Transverse colon (tissue), 4 donors: ENCODE measurements around the gene AKAP7. TPM values are rescaled to one million over a fixed set of nuclear protein-coding genes. Genes with fewer than 3 reads are reported as not detected.

Experiments
- DNase-seq: peaks from one replicate; pipeline ENCODE4 v3.0.0-alpha.2; 2019
- H3K27ac ChIP-seq, 4 donors: fragments of 200-600 bp; sonication (generic); 2 replicates each; pipeline ENCODE4 v1.5.1; 2016 to 2018; ENCODE audit warnings: inconsistent platforms in 4 of 4
- H3K27me3 ChIP-seq: fragments of 200-600 bp; sonication (generic); 2 replicates; pipeline ENCODE4 v1.5.1; 2017; ENCODE audit warnings: inconsistent platforms
- H3K36me3 ChIP-seq, 4 donors: fragments of 200-600 bp; sonication (generic); 2 replicates each; pipeline ENCODE4 v1.5.1; 2017 to 2019; ENCODE audit warnings: inconsistent platforms in 4 of 4
- H3K4me1 ChIP-seq, 4 donors: fragments of 200-600 bp; sonication (generic); 2 replicates each; pipeline ENCODE4 v1.5.1; 2017 to 2020; ENCODE audit warnings: inconsistent platforms in 4 of 4
- H3K4me3 ChIP-seq, 4 donors: fragments of 200-600 bp; sonication (generic); 1 replicate in 1 of 4; 2 replicates in 3 of 4; pipeline versions ENCODE4 v1.5.1 to v1.6.1; 2017 to 2019; ENCODE audit warnings: inconsistent platforms in 4 of 4
- H3K9me3 ChIP-seq, 2 donors: fragments of 200-600 bp; sonication (generic); 2 replicates each; pipeline ENCODE4 v1.5.1; 2017 to 2019; ENCODE audit warnings: inconsistent platforms in 2 of 2
- CTCF ChIP-seq, 5 experiments: fragments of 200-600 bp in 3 of 5; fragments of 450-650 bp in 2 of 5; sonication (generic) in 3 of 5; IDR thresholded peaks; 1 replicate in 2 of 5; 2 replicates in 3 of 5; pipeline ENCODE4 v1.5.1; 2016 to 2017; ENCODE audit warnings: antibody characterized with exemption in 5 of 5, inconsistent platforms in 3 of 5, mild to moderate bottlenecking in 2 of 5, moderate library complexity in 1 of 5
- EP300 ChIP-seq: sonication (generic); formaldehyde crosslinking; IDR thresholded peaks from one replicate; pipeline ENCODE4 v1.6.1; 2017; ENCODE audit warnings: antibody characterized with exemption, low read depth
- POLR2A ChIP-seq: fragments of 450-650 bp; IDR thresholded peaks from one replicate; pipeline ENCODE4 v1.6.1; 2016; ENCODE audit warnings: antibody characterized with exemption, mild to moderate bottlenecking, moderate library complexity
- POLR2AphosphoS5 ChIP-seq, 3 donors: sonication (generic); formaldehyde crosslinking; IDR thresholded peaks; one replicate each; pipeline ENCODE4 v1.6.1; 2016; ENCODE audit warnings: antibody characterized with exemption in 3 of 3
- WGBS, 2 donors: methylation state at CpG; one replicate each; pipeline ENCODE4 v1.1.5; 2018; ENCODE audit warnings: low coverage in 1 of 2; 5-methylcytosine and 5-hydroxymethylcytosine counted together
- in situ Hi-C, 4 donors: fragments of 200-750 bp; cut with MboI; loops; one replicate each; pipeline versions ENCODE4 v1.15.0 to v1.15.1; 2017; ENCODE audit warnings: low sequenced_read_pairs in 3 of 4, low pct_ligation_motif_present in 1 of 4, low pct_unique_long_range_greater_than_20kb in 1 of 4
- intact Hi-C: fragments of 100-400 bp; cut with DNase I; formaldehyde crosslinking; loops from one replicate; pipeline ENCODE4 v1.15.1; 2023; ENCODE audit warnings: low total_unique reads
- total RNA-seq, 4 donors: library from RNA; depleted of rRNA; stranded (reverse); fragments of >200 nt; gene quantifications; one replicate each; pipeline ENCODE4 v1.1.0, GENCODE V29; 2016

AKAP7 gene
- total RNA-seq, 4 donors from 2014 or later: 4.9 to 19.1 (median 12.0) TPM

GRCh38 chr6:131143319-131143718, 8.1 kb downstream of the AKAP7 start:
- 88 to 100% methylated on average over 1 to 3 of the region's 3 CpGs for WGBS, 2 donors
- DNase-seq: no peak
- peaks cover 0 to 8% (median 0%) of the 10 kb centered on the region in 4 donors for H3K36me3 ChIP-seq
- no peak for TF ChIP-seq POLR2A
- TF ChIP-seq EP300: no peak
- TF ChIP-seq POLR2AphosphoS5 (IDR thresholded peaks at IDR 0.05): no peak
- no peak for TF ChIP-seq CTCF (IDR thresholded peaks at IDR 0.05)
- H3K27me3 ChIP-seq: no peaks in the 10 kb centered on the region
- no peaks in the 10 kb centered on the region for H3K9me3 ChIP-seq
- H3K4me1 ChIP-seq: no peaks in the 10 kb centered on the region
- in situ Hi-C loops (no loop called here), intact Hi-C loops (no loop called here)
- no peak overlapping the region for H3K4me3 ChIP-seq
- no peak overlapping the region for H3K27ac ChIP-seq

- no peaks in the 10 kb centered on the region for H3K27me3 ChIP-seq
- H3K27ac ChIP-seq: no peak overlapping the region
- no peaks in the 10 kb centered on the region for H3K9me3 ChIP-seq
- in situ Hi-C loops (no loop called here), intact Hi-C loops (no loop called here)
- H3K4me3 ChIP-seq: no peak overlapping the region
- no peak for DNase-seq
- WGBS, 2 donors: 77 to 80% methylated on average over 1 to 2 of the region's 2 CpGs
- TF ChIP-seq CTCF (IDR thresholded peaks at IDR 0.05) (no peak), EP300 (no peak)
- H3K36me3 ChIP-seq: peaks cover 0 to 8% (median 0%) of the 10 kb centered on the region in 4 donors
- no peaks in the 10 kb centered on the region for H3K4me1 ChIP-seq
Measured at GRCh38 chr6:131146865-131147264, 11.6 kb downstream of the AKAP7 start.

GRCh38 chr6:131156411-131156810, 21.1 kb downstream of the AKAP7 start:
- H3K27me3 ChIP-seq: no peaks in the 10 kb centered on the region
- no peak overlapping the region for H3K4me3 ChIP-seq
- 88 to 93% methylated on average over 2 of the region's 2 CpGs for WGBS, 2 donors
- TF ChIP-seq POLR2A (no peak), CTCF (IDR thresholded peaks at IDR 0.05) (no peak), POLR2AphosphoS5 (IDR thresholded peaks at IDR 0.05) (no peak), EP300 (no peak)
- no peaks in the 10 kb centered on the region for H3K9me3 ChIP-seq
- in situ Hi-C loops: no loop called here
- H3K27ac ChIP-seq: no peak overlapping the region
- no peaks in the 10 kb centered on the region for H3K36me3 ChIP-seq
- H3K4me1 ChIP-seq: no peaks in the 10 kb centered on the region
- no peak for DNase-seq
- intact Hi-C loops: no loop called here

GRCh38 chr6:131159578-131159977, 24.3 kb downstream of the AKAP7 start:
- in situ Hi-C loops: no loop called here
- H3K9me3 ChIP-seq: no peaks in the 10 kb centered on the region
- H3K27me3 ChIP-seq: no peaks in the 10 kb centered on the region
- H3K27ac ChIP-seq: no peak overlapping the region
- DNase-seq: no peak
- H3K4me3 ChIP-seq: no peak overlapping the region
- 85 to 87% methylated on average over 2 of the region's 2 CpGs for WGBS, 2 donors
- intact Hi-C loops: no loop called here
- peaks cover 0 to 4% (median 0%) of the 10 kb centered on the region in 4 donors for H3K36me3 ChIP-seq
- TF ChIP-seq POLR2AphosphoS5 (IDR thresholded peaks at IDR 0.05): no peak
- TF ChIP-seq POLR2A: no peak
- TF ChIP-seq CTCF (IDR thresholded peaks at IDR 0.05): no peak
- no peak for TF ChIP-seq EP300
- H3K4me1 ChIP-seq: no peaks in the 10 kb centered on the region
